Stimulated activated CD4-positive, alpha-beta T cell treated with anti-CD3 and anti-CD28 coated beads, Interleukin-12 subunit alpha, Interleukin-12 subunit beta, amount 100 ng/mL, for 48 hours (primary cell): Measurements from ENCODE around the gene NKIRAS1.
"Not testable (repeated sequence)": the region's sequence is repeated elsewhere in the genome, so short reads cannot be mapped to it uniquely, and the experiment has no call there.

Experiments
- DNase-seq, 3 donors: peaks; one replicate each; pipeline ENCODE4 v3.0.0-alpha.2; 2020; ENCODE audit warnings: low read depth in 2 of 3, low spot score in 1 of 3

NKIRAS1 gene

GRCh38 chr3:23911397-23911796 lies 5.4 kb downstream of the NKIRAS1 start:
- no peak for DNase-seq

GRCh38 chr3:23909341-23909740 lies 7.4 kb downstream of the NKIRAS1 start:
- DNase-seq, result no peak

- no peak for DNase-seq
Observed at GRCh38 chr3:23904545-23904944, 12.2 kb downstream of the NKIRAS1 start.

- DNase-seq, result no peak
Observed at GRCh38 chr3:23900744-23901143, 16.0 kb downstream of the NKIRAS1 start.

GRCh38 chr3:23895181-23895580 lies 21.6 kb downstream of the NKIRAS1 start:
- DNase-seq, result no peak

GRCh38 chr3:23894254-23895061 lies 22.3 kb downstream of the NKIRAS1 start:
- DNase-seq, result no peak

GRCh38 chr3:23889950-23890349 lies 26.8 kb downstream of the NKIRAS1 start:
- DNase-seq, result no peak

- DNase-seq, result no peak
Observed at GRCh38 chr3:23889386-23889785, 27.4 kb downstream of the NKIRAS1 start.

GRCh38 chr3:23888617-23889228 lies 28.1 kb downstream of the NKIRAS1 start:
- DNase-seq, result peak in 1 of 3 donors; percentile 20

GRCh38 chr3:23886311-23886710 lies 30.5 kb downstream of the NKIRAS1 start:
- no peak for DNase-seq

GRCh38 chr3:23885210-23885609 lies 31.6 kb downstream of the NKIRAS1 start:
- no peak for DNase-seq

GRCh38 chr3:23884481-23884880 lies 32.3 kb downstream of the NKIRAS1 start:
- no peak for DNase-seq

- no peak for DNase-seq
Observed at GRCh38 chr3:23882487-23882918, 34.3 kb downstream of the NKIRAS1 start.

- not testable (repeated sequence) for DNase-seq
Observed at GRCh38 chr3:23881993-23882392, 34.8 kb downstream of the NKIRAS1 start.

- no peak for DNase-seq
Observed at GRCh38 chr3:23880703-23881339, 36.0 kb downstream of the NKIRAS1 start.

- no peak for DNase-seq
Observed at GRCh38 chr3:23879485-23879884, 37.3 kb downstream of the NKIRAS1 start.

GRCh38 chr3:23877329-23877980 lies 39.3 kb downstream of the NKIRAS1 start:
- no peak for DNase-seq

- no peak for DNase-seq
Observed at GRCh38 chr3:23876923-23877322, 39.9 kb downstream of the NKIRAS1 start.

- DNase-seq, result no peak
Observed at GRCh38 chr3:23875113-23875725, 41.6 kb downstream of the NKIRAS1 start.

GRCh38 chr3:23874359-23875112 lies 42.3 kb downstream of the NKIRAS1 start:
- DNase-seq, result no peak
